ENCODE data around the gene TTC23. TPM values are rescaled to one million over a fixed set of nuclear protein-coding genes. Genes with fewer than 3 reads are reported as not detected.

TTC23 gene
- total and polyA plus RNA-seq, 2 donors (not counting 3 experiments of a cell fraction or from before 2014, with no cell fraction given) = 4.1 to 27.3 TPM

- intact Hi-C loops (cut with micrococcal nuclease) (loop anchor here (5.0 to 10.0 kb wide), 2 partner anchors 243 to 601 kb away; no protein-coding TSS in a partner anchor), dilution Hi-C loops (cut with MboI; ENCODE audit: extremely low pct_ligation_motif_present, low sequenced_read_pairs) (no loop called here)
- CTCF ChIA-PET = interaction anchor here (0.6 to 5.4 kb wide), 19 partner anchors 8 to 661 kb away, joined by 3 to 226 read pairs (median 7); partner anchors contain the start of gene LRRC28
Observed at GRCh38 chr15:99101501-99101900, 147.9 kb downstream of the TTC23 start.

More at GRCh38 chr15:99101501-99101900, 147.9 kb downstream of the TTC23 start:
- DNase-seq (ENCODE audit: low read depth, low spot score) (no peak), FAIRE-seq (peak; percentile 49)
- H3K79me2 ChIP-seq (ENCODE audit: control insufficient read depth, insufficient read depth, low read length) = no peaks in the 10 kb centered on the region
- H3K9me3 ChIP-seq (replicated peaks; ENCODE audit: control insufficient read depth, insufficient read depth, low read length) = no peaks in the 10 kb centered on the region
- no peak overlapping the region for H2AFZ ChIP-seq (ENCODE audit: low read depth, low read length)
- peaks cover 3 to 5% of the 10 kb centered on the region in 2 experiments for H3K27me3 ChIP-seq (ENCODE audit: control insufficient read depth in 2 of 2, insufficient read depth in 2 of 2, low read length in 2 of 2)
- no peaks in the 10 kb centered on the region for H4K20me1 ChIP-seq (replicated peaks; ENCODE audit: control insufficient read depth, extremely low read depth, insufficient read depth, low read length)
- H3K36me3 ChIP-seq (ENCODE audit: control insufficient read depth in 2 of 2, extremely low read depth in 1 of 2, insufficient read depth in 2 of 2, low read length in 2 of 2) = no peaks in the 10 kb centered on the region
- no peak overlapping the region for H3K4me3 ChIP-seq (replicated peaks in 1 of 3; ENCODE audit: insufficient read depth in 1 of 3, low read depth in 1 of 3, low read length in 3 of 3)
- no peak overlapping the region for H3K4me2 ChIP-seq (ENCODE audit: insufficient read depth, low read length)
- H3K27ac ChIP-seq (ENCODE audit: insufficient read depth, low read depth, low read length) = no peak overlapping the region
- no TSS peak for BruUV-seq (replicated peaks)
- H3K4me1 ChIP-seq (ENCODE audit: control insufficient read depth, extremely low read depth, insufficient read depth, low read length) = peaks cover 7% of the 10 kb centered on the region
- POLR2A ChIA-PET = no interaction called here
- TF ChIP-seq JUN (IDR thresholded peaks at IDR 0.05; ENCODE audit: borderline replicate concordance, insufficient read depth, insufficient read length, low read depth) (no peak), GATA2 (IDR thresholded peaks at IDR 0.05; ENCODE audit: insufficient read depth, insufficient read length, low read depth, low read length) (no peak), MYC (IDR thresholded peaks at IDR 0.05; ENCODE audit: low read depth, low read length) (no peak)
- TF ChIP-seq, protein P1, sequence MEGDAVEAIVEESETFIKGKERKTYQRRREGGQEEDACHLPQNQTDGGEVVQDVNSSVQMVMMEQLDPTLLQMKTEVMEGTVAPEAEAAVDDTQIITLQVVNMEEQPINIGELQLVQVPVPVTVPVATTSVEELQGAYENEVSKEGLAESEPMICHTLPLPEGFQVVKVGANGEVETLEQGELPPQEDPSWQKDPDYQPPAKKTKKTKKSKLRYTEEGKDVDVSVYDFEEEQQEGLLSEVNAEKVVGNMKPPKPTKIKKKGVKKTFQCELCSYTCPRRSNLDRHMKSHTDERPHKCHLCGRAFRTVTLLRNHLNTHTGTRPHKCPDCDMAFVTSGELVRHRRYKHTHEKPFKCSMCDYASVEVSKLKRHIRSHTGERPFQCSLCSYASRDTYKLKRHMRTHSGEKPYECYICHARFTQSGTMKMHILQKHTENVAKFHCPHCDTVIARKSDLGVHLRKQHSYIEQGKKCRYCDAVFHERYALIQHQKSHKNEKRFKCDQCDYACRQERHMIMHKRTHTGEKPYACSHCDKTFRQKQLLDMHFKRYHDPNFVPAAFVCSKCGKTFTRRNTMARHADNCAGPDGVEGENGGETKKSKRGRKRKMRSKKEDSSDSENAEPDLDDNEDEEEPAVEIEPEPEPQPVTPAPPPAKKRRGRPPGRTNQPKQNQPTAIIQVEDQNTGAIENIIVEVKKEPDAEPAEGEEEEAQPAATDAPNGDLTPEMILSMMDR (IDR thresholded peaks at IDR 0.05; ENCODE audit: extremely low read depth in 1 of 2, insufficient read depth in 1 of 2, low read depth in 1 of 2, low read length in 2 of 2) = no peak
- H3K9ac ChIP-seq (replicated peaks; ENCODE audit: extremely low read depth, insufficient read depth, low read length) = no peak overlapping the region
- no peaks in the 10 kb centered on the region for H3K9me1 ChIP-seq (replicated peaks; ENCODE audit: control insufficient read depth, extremely low read depth, insufficient read depth, low read length)

All from endothelial cell of umbilical vein (primary cell).